Body of pancreas (tissue), 4 donors: ENCODE data around the gene C1orf232. TPM values are rescaled to one million over a fixed set of nuclear protein-coding genes. Genes with fewer than 3 reads are reported as not detected.

ENCODE experiments used
- ATAC-seq: fragments of 150-250 bp; one replicate; pipeline ENCODE4 v1.9.1; 2016
- DNase-seq, 4 donors: peaks; one replicate each; pipeline ENCODE4 v3.0.0-alpha.2; 2019
- H3K27ac ChIP-seq, 4 donors: fragments of 200-600 bp; sonication (generic); 1 replicate in 3 of 4; 2 replicates in 1 of 4; pipeline versions ENCODE4 v1.5.1 to v1.6.1; 2016 to 2019; ENCODE audit warnings: mild to moderate bottlenecking in 1 of 4, mixed read lengths in 1 of 4, moderate library complexity in 1 of 4
- H3K27me3 ChIP-seq, 2 donors: fragments of 200-600 bp; sonication (generic); one replicate each; pipeline ENCODE4 v1.6.0; 2016; ENCODE audit warnings: mild to moderate bottlenecking in 1 of 2
- H3K36me3 ChIP-seq, 2 donors: fragments of 200-600 bp; sonication (generic); replicated peaks in 1 of 2; 2 replicates each; pipeline ENCODE4 v1.5.1; 2016; ENCODE audit warnings: low read depth in 2 of 2; ENCODE audit not compliant: insufficient read depth in 1 of 2
- H3K4me1 ChIP-seq: fragments of 200-600 bp; sonication (generic); one replicate; pipeline ENCODE4 v1.6.0; 2016
- H3K4me3 ChIP-seq, 2 donors: fragments of 200-600 bp; sonication (generic); 1 replicate in 1 of 2; 2 replicates in 1 of 2; pipeline ENCODE4 v1.5.1; 2016 to 2019
- H3K9me3 ChIP-seq, 3 donors: fragments of 200-600 bp; sonication (generic); 1 replicate in 2 of 3; 2 replicates in 1 of 3; pipeline ENCODE4 v1.5.1; 2016
- CTCF ChIP-seq, 7 experiments: fragments of 450-650 bp in 4 of 7; fragments of 200-600 bp in 3 of 7; sonication (generic) in 3 of 7; IDR thresholded peaks; one replicate each; pipeline ENCODE4 v1.5.1; 2016 to 2019; ENCODE audit warnings: antibody characterized with exemption in 7 of 7
- POLR2A ChIP-seq, 3 donors: fragments of 450-650 bp; IDR thresholded peaks; one replicate each; pipeline ENCODE4 v1.6.1; 2016; ENCODE audit warnings: antibody characterized with exemption in 3 of 3, mild to moderate bottlenecking in 2 of 3
- WGBS, 2 donors: methylation state at CpG; one replicate each; pipeline ENCODE4 v1.1.5; 2017; 5-methylcytosine and 5-hydroxymethylcytosine counted together
- intact Hi-C: fragments of 100-400 bp; cut with DNase I; formaldehyde crosslinking; loops from one replicate; pipeline ENCODE4 v1.15.1; 2023
- total RNA-seq, 2 donors: library from RNA; depleted of rRNA; stranded (reverse); fragments of >200 nt; gene quantifications; one replicate each; pipeline ENCODE4 v1.1.0, GENCODE V29; 2016

The C1orf232 gene
- total RNA-seq, 2 donors from 2014 or later: not detected

GRCh38 chr1:26197301-26197700 is 28.5 kb upstream of the C1orf232 start:
- Histone ChIP-seq H3K36me3 (no peaks in the 10 kb centered on the region), H3K9me3 (no peaks in the 10 kb centered on the region), H3K27ac (no peak overlapping the region), H3K4me3 (no peak overlapping the region), H3K4me1 (no peaks in the 10 kb centered on the region), H3K27me3 (no peaks in the 10 kb centered on the region)
- TF ChIP-seq POLR2A (IDR thresholded peaks at IDR 0.05) (no peak), CTCF (IDR thresholded peaks at IDR 0.05) (no peak)
- ATAC-seq (no peak), DNase-seq (no peak)
- intact Hi-C loops: no loop called here
- WGBS, 2 donors: 82 to 100% methylated on average over 2 to 3 of the region's 3 CpGs

- intact Hi-C loops: no loop called here
- no peak for ATAC-seq
- Histone ChIP-seq H3K27ac (no peak overlapping the region), H3K4me3 (no peak overlapping the region), H3K27me3 (no peaks in the 10 kb centered on the region), H3K4me1 (no peaks in the 10 kb centered on the region), H3K9me3 (no peaks in the 10 kb centered on the region), H3K36me3 (no peaks in the 10 kb centered on the region)
- no peak for DNase-seq
- WGBS, 2 donors: 77 to 89% methylated on average over 3 of the region's 3 CpGs
- TF ChIP-seq CTCF (IDR thresholded peaks at IDR 0.05): no peak
- no peak for TF ChIP-seq POLR2A (IDR thresholded peaks at IDR 0.05)
Observed at GRCh38 chr1:26195805-26196204, 27.0 kb upstream of the C1orf232 start.

- no peak for TF ChIP-seq CTCF (IDR thresholded peaks at IDR 0.05)
- no peak for TF ChIP-seq POLR2A (IDR thresholded peaks at IDR 0.05)
- Histone ChIP-seq H3K9me3 (no peaks in the 10 kb centered on the region), H3K27ac (no peak overlapping the region), H3K4me3 (no peak overlapping the region), H3K36me3 (peaks cover 0 to 3% of the 10 kb centered on the region in 2 donors), H3K27me3 (no peaks in the 10 kb centered on the region), H3K4me1 (no peaks in the 10 kb centered on the region)
- intact Hi-C loops: no loop called here
- WGBS, 2 donors: 36 to 53% methylated on average over 3 of the region's 3 CpGs
- DNase-seq: no peak
- ATAC-seq: no peak
Observed at GRCh38 chr1:26191739-26192138, 23.0 kb upstream of the C1orf232 start.

- Histone ChIP-seq H3K27me3 (no peaks in the 10 kb centered on the region), H3K9me3 (no peaks in the 10 kb centered on the region), H3K4me1 (no peaks in the 10 kb centered on the region), H3K36me3 (peaks cover 0 to 8% of the 10 kb centered on the region in 2 donors), H3K4me3 (no peak within 1 kb of the TSS), H3K27ac (no peak within 1 kb of the TSS)
- TF ChIP-seq CTCF (IDR thresholded peaks at IDR 0.05) (peak in 4 of 7 experiments; percentile 17 to 28 (median 21)), POLR2A (IDR thresholded peaks at IDR 0.05) (no peak)
- intact Hi-C loops: no loop called here
- peak in 2 of 4 donors; percentile 11 to 33 for DNase-seq
- 56 to 57% methylated on average over 14 to 16 of the region's 16 CpGs for WGBS, 2 donors
- ATAC-seq: no peak
Observed at GRCh38 chr1:26190373-26190987, 21.7 kb upstream of the C1orf232 start, which contains the start of gene CATSPER4. TSS of gene CATSPER4 (plus strand) at chr1:26190602. CDS start at chr1:26190628, 26 bp downstream.

DNA sequence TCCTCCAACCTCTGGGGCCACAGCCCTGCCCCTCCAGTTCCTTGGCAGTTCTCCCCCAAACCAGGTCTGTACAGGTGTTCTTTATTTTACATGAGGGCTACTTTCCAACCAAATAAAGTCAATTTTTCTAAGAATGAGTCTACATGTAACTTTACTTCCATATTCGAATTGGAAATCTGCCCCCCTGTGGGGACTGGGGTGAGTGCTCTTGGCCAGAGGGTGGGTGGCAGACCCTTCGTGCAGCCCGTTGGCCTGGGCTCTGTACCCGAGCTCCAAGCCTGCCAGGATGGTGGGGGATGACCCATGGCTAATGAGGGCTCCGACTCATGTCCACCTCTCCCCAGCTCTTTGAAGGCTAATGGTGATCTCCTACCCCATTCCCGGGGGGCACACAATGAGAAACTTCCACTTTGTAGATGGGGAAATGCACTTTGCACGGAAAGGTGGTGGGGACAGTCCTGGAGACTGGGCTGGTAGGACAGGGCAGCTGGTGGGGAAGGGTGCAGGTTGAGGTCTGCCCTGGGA is 21.1 kb upstream of the C1orf232 start:
- H3K27me3 ChIP-seq: no peaks in the 10 kb centered on the region
- TF ChIP-seq POLR2A (IDR thresholded peaks at IDR 0.05) (no peak), CTCF (IDR thresholded peaks at IDR 0.05) (no peak)
- ATAC-seq (no peak), DNase-seq (no peak)
- H3K9me3 ChIP-seq: no peaks in the 10 kb centered on the region
- 60 to 62% methylated on average over 3 to 7 of the region's 7 CpGs for WGBS, 2 donors
- H3K36me3 ChIP-seq: peaks cover 0 to 8% of the 10 kb centered on the region in 2 donors
- no peak overlapping the region for H3K27ac ChIP-seq
- H3K4me3 ChIP-seq: no peak overlapping the region
- intact Hi-C loops: no loop called here
- no peaks in the 10 kb centered on the region for H3K4me1 ChIP-seq
